Activated T-helper 1 cell treated with anti-CD3 and anti-CD28 coated beads, Interleukin-2, amount 50 U/mL, for 16 hours (primary cell): Measurements from ENCODE around the gene ACTRT3.
A peak's percentile ranks its signal among the peaks of the same experiment; 100 is the strongest.

ENCODE experiments used
- DNase-seq, 2 donors: peaks; one replicate each; pipeline ENCODE4 v3.0.0-alpha.2; 2020; ENCODE audit warnings: low read depth in 1 of 2, low spot score in 1 of 2

ACTRT3 gene

DNA sequence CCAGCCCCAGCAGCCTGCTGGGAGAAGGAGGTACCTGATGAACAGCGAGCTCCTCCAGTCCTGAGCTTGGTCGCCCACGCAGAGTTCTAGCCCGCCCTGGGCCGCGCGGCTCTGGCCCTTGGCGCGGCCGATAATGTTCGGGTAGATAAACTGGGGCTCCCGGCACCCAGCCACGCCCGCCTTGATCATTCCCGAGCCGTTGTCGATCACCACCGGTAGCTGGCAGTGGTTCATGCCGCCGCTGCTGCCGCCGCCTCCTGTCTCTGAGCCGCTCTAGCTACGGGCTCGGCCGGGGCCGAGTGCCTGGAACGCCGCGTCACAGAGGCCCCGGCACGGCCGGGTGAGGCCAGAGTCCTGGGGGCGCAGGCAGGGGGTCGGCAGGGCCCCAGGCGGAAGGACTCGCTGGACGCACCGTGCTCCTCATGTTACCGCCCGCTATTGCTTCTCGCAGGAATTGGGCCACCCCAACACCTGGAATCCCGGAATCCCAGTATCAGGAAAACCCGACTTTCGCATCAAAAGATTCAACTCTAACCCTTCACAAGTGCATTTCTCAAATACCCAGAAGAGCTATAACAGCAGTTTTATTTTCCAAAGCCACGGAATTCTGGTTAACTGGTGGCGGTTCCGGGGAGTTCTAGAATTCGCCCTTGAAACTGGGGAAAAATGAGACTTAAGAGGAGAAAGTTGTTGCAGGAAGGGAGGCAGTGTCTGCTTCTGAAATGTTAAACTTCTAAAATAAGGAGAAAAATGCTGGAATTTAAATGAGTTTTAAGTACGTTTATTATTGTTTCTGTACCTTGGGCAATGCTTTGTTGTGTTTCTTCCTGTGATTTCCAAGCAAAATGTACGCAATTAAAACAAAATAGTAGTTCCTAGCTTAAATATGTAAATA is at the start of gene ACTRT3:
Gene ACTRT3, minus strand, starts transcription at position 275 of the 895 bp plus-strand sequence. Its CDS starts 41 bp downstream, at position 234.
- DNase-seq: peak; percentile 26 to 43

GRCh38 chr3:169818316-169818715 is 49.0 kb upstream of the ACTRT3 start:
- no peak for DNase-seq

- no peak for DNase-seq
Observed at GRCh38 chr3:169815590-169816150, 46.3 kb upstream of the ACTRT3 start.

GRCh38 chr3:169813757-169814517 is 44.6 kb upstream of the ACTRT3 start:
- DNase-seq: peak; percentile 26 to 58

- DNase-seq: no peak
Observed at GRCh38 chr3:169813278-169813677, 43.9 kb upstream of the ACTRT3 start.

DNA sequence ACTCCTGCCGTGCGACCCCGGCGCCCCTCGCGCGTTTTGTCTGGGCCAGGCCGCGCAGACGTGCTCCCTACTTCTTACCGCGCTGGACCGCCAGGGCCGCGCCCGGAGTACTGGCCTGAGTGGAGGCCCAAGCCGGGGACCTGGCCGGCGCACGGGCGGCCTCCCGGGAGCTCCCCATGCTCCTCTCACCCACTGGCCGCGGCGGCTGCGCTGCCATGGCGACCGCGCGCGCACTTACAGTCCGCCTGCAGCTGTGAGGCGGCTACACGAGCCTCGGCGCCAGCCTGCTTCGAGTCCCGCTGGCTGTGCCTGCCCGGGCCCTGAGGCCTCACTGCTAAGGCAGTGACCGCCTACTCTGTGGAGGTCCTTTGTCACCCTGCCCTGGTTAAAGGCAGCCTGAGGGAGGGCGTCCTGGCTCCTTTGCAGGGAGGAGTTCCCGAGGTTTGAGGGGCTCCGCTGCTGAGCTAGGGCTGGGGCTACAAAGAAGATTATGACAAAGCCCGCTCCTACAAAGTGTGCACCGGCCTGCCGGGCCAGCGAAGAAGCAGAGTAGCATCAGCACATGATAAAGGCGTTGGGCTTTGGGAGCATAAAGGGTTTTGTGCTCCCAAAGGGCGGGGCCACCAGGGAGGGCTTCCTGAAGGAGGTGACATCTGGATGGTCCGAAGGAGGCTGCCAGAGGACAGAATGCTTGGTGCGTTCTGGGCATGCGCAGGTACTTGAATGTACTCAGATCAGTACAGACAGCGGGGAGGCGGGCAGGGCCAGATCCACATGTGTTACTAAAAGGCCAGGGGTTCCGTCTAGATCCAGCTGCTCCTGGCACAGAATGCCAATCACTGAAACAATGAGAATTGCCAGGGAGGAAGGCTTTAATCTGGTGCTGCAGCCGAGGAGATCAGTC is 43.2 kb upstream of the ACTRT3 start, which contains the start of the genes LRRC34 and LRRIQ4:
Gene LRRC34, minus strand, starts transcription at position 573 of the 904 bp plus-strand sequence. Its CDS starts 356 bp downstream, at position 217.
Gene LRRIQ4, plus strand, starts transcription at position 539 of the 904 bp plus-strand sequence. CDS start 9,052 bp downstream, outside the sequence.
- peak; percentile 13 to 47 for DNase-seq

DNA sequence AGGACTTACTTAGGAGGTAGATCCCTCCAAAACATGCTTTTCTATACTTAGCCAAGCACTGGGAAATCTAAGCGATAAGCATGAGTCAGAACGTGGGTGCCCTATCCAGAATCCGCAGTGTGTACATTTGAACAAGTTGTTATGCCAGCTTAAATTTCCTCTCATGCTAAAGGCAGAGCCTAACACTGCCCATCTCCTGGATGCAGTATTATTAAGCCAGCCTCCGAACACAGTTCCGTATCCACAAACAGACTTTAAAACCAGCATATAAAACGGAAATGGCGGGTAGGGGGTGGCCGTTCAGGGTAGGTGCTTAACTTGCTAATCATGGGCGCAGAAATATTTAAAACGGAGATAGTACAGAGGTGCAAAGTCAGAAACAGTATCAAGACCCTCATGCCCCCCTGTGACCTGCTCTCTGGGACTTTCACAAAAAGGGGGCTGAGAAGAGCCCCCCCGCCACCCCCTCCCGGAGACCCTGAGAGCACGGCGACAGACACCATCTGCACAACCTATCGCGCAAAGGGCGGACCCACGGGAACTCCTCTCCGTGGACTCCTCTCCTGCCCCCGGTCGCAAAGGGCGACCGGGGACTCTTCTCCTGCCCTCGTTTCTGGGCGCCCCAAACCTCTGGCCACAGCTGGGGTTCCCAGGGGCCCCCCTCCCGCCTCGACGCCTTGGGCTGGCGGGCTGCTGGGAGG is 42.4 kb upstream of the ACTRT3 start:
- DNase-seq: no peak

DNA sequence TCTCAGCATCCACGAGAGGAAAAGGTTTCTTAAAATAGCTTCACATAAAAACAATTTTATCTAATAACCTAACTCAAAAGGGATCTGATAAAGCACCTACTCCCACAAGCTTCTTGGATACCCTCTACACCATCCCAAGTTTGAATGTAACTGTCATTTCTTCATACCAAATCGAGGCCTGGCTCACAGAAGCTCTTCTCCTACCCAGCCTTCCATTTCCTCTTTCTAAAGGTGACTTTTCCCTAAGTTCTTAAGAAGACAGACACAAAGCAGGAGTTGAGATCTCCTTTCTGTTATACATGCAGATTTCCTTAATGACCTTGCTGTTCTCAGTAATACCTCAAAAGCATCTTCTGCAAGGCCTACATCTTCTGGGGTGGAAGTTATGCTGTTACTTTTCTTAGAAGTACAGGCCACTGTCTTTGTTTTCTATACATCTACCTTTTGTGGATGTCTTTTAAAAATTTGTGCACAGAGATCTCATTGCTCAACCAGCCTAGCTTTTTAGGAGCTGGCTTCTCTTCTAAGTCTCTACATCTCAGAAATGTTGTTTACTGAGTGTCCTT is 40.0 kb upstream of the ACTRT3 start:
- no peak for DNase-seq

GRCh38 chr3:169804681-169805080 is 35.3 kb upstream of the ACTRT3 start:
- DNase-seq: no peak

GRCh38 chr3:169792359-169792758 is 23.0 kb upstream of the ACTRT3 start:
- DNase-seq: no peak

GRCh38 chr3:169790687-169791429 is 21.5 kb upstream of the ACTRT3 start:
- DNase-seq: no peak

GRCh38 chr3:169790219-169790618 is 20.9 kb upstream of the ACTRT3 start:
- no peak for DNase-seq

GRCh38 chr3:169787791-169788190 is 18.4 kb upstream of the ACTRT3 start:
- no peak for DNase-seq

- no peak for DNase-seq
Observed at GRCh38 chr3:169787120-169787519, 17.8 kb upstream of the ACTRT3 start.

DNA sequence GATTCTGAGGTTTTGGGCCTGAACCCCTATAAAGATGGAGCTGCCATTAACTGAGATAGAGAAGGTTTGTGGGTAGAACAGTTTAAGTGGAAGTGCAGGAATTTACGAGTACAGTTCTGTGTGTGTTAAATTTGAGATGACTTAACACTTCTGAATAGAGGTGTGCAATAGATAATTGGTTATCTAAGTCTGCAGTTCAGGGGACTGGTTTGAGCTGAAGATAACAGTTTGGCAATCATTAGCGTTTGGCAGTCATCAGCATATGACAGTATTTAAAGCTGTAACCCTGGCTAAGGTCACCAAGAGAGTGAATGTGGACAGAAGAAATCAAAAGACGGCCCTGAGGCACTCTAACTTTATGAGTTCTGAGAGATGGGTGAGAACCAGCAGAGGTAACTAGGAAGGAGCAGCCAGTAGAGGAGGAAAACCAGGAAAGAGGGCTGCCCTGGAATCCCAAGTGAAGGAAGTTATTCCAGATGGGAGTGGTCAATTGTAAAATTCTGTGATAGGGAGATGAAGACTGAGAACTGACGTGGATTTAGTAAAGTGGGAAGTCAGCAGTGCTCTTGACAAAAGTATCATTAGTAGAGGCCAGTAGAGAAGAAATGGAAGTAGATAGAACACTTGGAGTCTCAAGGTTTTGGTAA is 12.0 kb upstream of the ACTRT3 start:
- no peak for DNase-seq

DNA sequence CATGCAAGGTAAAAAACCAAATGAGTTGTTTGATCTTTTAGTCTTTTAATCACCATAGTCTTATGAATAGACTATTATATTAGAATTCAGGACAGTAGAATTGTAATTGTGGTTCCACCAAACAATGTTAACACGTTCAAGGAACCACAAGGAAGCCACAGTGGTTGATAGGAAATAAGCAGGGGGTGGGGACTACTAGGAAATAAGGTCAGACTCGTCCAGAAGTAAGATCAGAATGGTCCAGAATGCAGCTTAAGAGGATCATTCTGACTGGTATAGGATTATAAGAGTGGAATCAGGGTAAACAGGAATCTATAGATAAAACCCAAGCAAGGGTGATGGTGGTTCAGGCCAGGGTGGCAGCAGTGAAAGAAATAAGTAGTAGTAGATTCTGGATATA is 11.4 kb upstream of the ACTRT3 start:
- no peak for DNase-seq

- no peak for DNase-seq
Observed at GRCh38 chr3:169777822-169778221, 8.5 kb upstream of the ACTRT3 start.

GRCh38 chr3:169774186-169774585 is 4.8 kb upstream of the ACTRT3 start:
- no peak for DNase-seq
